GM18507 (cell line): ENCODE measurements around the gene DNAAF1.

ENCODE experiments used
- DNase-seq: peaks from one replicate; pipeline ENCODE4 v3.0.0; 2011; ENCODE audit warnings: low read depth; ENCODE audit not compliant: insufficient read length; ENCODE audit errors: extremely low spot score
- FAIRE-seq: peaks from 2 replicates; lab custom pipeline; 2011; peaks lifted over from hg19 to GRCh38; lab: Jason Lieb, UNC

DNAAF1 gene

GRCh38 chr16:84226026-84226425 lies 80.9 kb downstream of the DNAAF1 start:
- FAIRE-seq (no peak), DNase-seq (no peak)
